CD1c-positive myeloid dendritic cell (primary cell): ENCODE data around the gene HSD3B2.

Experiments
- DNase-seq: peaks from one replicate; pipeline ENCODE4 v3.0.0-alpha.2; 2016; ENCODE audit errors: extremely low spot score

Gene HSD3B2

DNA sequence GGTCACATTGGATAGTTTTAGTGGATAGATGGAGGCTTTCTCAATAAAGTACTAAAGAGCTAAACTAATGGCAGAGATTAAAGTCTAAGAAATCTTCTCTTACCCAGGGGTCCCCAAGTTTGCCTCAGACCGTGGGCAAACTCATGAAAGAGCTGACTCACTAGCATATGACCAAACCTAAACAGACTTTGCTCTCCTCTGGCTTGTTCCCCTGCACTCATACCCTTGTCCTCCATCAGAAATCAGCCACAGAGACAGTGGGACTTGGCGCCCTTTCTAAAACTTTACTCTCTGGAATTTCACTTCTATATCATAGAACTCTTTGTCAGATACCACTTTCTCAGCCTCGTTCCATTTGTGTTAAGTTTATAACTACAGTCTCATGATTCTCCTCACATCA lies 17.0 kb upstream of the HSD3B2 start:
- no peak for DNase-seq

DNA sequence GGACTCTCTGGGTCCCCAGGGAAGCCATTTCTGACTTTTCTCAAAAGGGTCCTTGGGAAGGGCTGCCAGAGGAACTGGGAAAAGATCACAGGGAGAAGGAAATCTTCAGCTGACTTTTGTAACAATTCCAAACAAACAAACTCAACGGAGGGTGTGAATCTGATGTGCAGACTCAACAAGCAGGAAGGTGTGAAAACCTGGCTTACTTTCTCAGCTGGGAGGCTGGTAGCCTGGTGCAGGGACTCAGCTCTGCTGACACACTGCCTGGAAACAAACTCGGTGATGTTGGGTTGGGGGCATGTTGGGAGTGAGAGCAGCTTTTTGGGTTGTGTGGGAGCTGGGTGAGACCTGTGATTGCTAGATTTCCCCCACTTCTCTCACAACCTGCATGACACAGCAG lies 10.2 kb upstream of the HSD3B2 start:
- no peak for DNase-seq

DNA sequence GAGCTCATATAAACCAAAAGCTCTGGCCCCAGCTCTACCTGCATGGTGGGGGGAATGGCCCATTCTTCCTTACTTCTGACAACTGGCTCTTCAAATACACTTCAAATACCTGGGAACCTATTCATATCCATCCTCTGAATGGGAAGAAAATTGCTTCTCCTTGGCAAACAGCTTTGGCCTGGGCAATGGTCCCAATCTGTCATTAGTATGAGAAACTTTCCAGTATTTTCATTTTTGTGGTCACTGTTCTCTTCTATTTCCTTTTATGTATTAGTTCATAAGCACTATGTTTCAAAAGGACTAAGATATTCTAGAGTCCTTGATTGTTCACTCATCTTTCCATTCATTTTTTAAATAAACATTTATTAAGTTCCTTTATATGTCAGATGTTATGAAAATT lies 5.2 kb upstream of the HSD3B2 start:
- DNase-seq, result no peak

DNA sequence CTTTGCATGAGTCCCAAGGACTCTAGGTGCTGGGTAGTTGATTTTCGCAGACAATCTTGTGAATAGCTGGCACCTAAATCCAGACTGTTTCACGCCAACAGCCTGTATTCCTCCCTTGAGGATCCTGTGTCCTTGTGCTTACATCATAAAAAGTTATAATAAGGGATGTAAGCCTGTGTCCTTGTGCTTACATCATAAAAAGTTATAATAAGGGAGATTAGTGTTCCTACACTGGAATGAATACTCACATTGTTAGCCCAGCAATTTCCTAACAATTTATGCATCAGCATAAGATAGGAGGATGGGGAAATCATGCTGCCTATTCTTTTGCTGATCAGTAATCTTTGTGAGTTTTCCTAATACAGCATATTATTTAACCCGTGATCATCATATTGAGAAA lies 4.0 kb upstream of the HSD3B2 start:
- no peak for DNase-seq

DNA sequence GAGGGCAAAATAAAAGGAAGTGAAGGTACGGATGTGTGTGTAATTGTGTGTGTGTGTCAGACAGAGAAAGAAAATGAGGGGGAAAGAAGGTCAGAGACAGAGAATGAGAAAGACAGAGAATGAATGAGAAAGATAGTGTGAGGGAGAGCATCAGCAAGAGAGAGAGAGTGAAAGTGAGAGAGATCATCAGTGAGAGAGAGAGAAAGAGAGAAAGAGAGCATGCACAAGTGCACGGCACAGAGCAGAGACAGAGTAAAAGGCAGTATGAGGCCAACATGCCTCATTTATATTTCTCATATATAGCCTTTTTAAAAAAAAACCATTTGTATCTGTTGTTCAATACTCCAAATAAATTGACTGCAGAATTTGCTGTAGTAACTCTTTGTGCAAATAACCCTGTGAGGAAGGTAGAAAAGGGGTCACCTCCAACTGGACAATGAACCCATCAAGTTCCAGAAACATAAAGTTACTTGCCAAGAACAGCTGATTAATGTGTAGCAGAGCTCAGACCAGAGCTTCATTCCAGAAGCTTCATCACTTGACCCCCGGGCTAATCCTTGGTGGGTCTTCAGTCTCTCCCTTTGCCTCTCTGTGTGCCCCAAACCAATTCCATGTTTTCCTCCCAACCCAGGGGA lies 1.2 kb downstream of the HSD3B2 start:
- DNase-seq, result no peak

DNA sequence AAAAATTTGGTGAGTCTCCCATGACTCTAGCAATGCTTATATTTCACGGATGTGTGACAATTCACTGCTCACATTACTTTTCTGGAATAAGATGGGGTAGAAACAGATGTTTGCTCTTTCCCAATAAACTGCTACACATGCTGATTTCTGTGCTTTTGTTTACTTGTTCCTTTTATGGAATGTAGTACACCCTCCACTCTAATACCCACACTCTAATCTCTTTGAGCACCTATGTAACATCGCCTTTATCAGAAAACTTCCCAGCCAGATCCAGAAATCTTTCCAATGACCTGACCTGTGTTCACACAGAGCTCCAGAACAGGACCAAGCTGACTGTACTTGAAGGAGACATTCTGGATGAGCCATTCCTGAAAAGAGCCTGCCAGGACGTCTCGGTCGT lies 4.2 kb downstream of the HSD3B2 start:
- DNase-seq, result no peak

DNA sequence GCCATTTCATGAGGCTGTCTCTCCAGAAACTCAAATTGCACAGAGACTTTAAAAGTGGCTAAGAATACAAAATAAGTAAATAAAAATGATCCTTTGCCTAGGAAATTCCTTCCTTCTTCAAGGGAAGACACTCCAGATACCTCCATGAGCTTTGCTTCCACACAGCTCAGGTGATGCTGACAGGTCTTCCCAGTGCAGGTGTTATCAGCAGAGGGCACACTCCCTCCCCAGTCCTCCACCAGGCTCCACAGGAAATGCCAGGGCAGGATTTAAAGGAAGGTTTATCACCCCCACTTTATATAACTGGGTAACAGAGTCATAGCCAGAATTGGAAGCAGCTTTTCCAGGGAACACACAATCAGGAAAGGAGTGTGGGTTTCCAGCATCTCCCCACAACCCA lies 5.7 kb downstream of the HSD3B2 start:
- no peak for DNase-seq

DNA sequence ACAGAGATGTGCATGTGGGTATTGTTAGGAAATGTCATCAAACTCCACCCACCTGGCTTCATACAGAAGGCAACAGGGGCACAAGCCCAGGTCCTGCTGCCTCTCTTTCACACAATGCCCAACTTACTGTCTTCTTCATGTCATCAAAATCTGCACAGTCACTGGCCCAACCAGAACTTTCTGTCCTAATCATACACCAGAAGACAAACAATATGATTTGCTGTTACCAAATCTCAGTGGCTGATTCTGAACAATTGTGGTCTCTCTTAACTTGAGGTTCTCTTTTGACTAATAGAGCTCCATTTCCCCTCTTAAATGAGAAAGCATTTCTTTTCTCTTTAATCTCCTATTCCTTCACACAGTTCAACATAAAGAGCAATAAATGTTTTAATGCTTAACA lies 7.7 kb downstream of the HSD3B2 start:
- no peak for DNase-seq

DNA sequence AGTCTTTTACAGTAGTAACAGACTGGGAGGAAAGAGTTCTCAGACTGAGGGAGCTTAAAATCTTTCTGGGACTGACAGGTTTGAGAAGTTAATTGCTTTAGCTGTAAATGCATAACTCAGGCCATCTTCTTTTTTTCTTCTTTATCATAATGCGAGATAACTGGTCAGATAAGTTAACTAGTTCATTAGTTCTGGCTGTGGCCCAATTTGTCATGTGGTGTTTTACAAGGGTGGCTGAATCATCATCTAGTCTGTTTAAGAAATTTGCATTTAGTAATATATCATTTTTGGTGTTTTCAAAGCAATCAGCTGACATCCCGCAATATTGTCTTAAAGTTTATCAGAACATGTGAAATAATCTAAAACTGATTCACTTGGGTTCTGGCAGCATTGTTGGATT lies 14.0 kb downstream of the HSD3B2 start:
- no peak for DNase-seq

DNA sequence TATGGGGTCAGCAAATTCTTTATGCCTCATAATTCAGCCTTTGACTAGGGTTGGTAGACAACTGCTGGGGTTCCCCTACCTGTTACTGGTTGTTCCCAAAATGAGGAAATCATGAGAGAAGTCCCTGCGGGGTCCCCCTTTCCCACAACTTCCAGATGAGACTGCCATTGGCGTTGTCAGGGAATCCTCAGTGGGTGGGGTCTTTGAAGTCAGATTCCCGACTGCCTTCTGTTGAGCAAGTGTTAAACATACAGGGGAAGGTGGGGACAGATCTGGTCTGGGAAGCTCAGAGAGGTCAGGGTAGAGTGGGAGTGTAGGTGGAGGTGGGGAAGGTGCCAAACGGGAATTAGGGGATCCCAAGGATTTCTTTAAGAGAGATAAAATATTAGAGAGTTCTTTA lies 14.7 kb downstream of the HSD3B2 start:
- no peak for DNase-seq

DNA sequence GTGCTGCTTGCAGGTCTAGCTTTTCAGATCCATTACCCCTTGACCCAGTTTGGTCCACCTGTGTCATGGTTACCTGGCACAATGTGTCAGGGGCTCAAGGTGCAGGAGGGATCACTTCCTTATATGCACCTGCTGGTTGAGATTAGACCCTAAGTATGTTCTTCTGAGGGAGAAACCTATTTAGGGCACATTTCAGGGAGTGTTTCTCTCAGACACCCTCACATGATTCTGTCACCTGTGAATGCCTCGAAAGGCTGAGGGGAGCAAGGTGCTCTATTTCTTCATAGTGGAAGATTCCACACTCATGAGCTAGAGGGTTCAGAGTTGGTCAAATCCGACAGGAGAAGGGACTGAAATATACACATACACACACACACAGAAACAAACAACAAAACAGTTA lies 15.5 kb downstream of the HSD3B2 start:
- DNase-seq, result no peak

DNA sequence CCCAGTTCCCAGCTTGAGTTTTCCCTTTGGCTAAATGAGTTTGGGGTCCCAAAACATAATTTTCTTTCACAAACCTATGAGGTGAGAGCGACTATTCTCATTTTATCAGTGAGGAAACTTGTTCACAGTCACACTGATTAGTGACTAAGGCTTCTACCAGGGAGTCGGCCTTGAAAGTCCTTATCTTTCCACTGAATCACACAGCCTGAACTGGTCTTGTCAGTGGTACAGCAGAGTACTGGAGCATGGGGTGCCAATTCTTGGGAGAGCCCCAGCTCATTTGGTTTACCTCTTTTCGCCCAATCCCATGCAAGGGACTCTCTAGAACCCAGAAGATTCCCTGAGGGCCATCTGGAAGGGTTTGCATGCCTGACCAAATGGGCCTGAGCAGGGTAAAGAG lies 16.9 kb downstream of the HSD3B2 start:
- DNase-seq, result no peak

DNA sequence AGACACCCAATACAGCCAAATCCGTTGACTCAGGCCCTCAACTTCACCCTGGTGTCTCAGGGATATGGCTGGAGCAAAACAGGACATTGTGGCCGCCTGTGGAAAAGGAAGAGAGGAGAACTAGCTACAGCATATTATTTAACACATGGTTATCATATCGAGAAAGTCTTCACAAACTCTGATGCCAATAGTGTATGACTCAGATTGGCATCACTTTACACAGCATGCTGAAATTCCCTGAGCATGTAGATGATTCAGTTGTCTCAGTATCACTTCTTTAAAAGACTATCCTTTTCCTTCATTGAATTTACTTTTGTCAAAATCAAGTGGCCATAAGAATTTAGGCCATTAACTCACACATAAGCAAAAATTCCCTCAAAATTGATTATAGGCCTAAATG lies 20.1 kb downstream of the HSD3B2 start:
- DNase-seq, result no peak

DNA sequence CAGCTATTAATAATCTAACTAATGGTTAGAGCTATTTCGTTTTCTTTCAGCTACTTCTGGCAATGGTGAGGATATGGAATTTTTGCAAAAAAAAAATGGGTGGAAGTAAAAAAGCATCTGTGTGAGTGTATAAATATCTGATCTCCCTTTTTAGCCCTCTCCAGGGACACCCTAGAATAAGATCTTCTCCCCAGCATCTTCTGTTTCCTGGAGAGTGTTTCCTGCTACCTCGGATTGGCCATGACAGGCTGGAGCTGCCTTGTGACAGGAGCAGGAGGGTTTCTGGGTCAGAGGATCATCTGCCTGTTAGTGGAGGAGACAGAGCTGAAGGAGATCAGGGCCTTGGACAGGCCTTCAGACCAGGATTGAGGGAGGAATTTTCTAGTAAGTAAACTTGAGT lies 23.8 kb downstream of the HSD3B2 start:
- no peak for DNase-seq

DNA sequence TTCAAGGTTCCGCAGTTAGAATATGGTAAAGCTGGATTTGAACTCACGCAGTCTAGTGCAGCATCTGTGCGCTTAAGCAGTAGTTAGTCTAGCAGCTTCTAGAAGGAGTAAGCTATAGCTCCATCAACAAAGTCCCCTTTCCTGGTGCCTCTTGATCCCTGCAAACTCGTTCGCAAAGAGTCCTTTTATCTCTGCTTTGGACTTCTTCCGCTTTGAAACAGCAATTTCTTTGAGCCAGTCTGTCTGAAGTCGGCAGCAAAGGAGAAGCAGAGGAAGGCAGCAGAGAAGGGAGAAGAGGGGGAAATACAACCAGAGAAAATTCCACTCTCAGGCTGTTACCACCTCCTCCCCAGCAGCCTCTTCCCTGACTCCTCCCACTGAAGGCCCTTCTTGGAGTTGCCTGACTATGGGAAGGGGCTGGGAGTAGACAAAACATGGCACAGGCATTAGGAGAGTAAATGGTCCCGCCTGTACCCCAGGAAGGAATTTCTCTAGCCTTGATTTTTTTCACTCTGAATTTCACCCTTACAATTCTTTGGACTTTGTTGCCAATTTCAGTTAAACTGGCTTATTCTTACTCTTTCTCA lies 25.9 kb downstream of the HSD3B2 start:
- DNase-seq, result no peak

DNA sequence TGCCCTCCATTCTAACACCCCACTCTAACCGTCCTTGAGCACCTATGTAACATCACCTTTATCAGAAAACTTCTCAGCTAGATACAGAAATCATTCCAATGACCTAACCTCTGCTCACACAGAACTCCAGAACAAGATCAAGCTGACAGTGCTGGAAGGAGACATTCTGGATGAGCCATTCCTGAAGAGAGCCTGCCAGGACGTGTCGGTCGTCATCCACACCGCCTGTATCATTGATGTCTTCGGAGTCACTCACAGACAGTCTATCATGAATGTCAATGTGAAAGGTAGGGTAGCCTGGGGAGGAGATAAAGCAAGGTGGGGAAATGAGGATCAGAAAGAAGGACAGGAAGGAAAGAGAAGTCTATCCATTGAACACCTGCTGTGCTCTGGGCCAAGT lies 27.8 kb downstream of the HSD3B2 start:
- no peak for DNase-seq

DNA sequence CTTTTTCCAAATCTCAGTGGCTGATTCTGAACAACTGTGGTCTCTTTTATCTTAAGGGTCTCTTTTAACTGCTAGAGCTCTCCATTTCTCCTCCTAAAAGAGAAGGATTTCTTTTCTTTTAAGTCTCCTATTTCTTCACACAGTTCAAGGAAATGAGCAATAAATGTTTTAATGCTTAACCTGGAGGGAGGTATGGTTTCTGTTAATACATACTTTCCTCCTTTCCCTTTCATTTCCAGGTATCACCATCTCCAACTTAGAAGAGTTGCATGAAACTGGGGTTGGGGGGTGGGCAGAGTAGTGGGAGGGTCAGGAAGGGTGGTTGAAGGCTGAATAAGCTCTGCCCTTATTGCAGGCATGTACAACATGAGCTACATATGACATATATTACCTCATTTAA lies 31.4 kb downstream of the HSD3B2 start:
- no peak for DNase-seq

DNA sequence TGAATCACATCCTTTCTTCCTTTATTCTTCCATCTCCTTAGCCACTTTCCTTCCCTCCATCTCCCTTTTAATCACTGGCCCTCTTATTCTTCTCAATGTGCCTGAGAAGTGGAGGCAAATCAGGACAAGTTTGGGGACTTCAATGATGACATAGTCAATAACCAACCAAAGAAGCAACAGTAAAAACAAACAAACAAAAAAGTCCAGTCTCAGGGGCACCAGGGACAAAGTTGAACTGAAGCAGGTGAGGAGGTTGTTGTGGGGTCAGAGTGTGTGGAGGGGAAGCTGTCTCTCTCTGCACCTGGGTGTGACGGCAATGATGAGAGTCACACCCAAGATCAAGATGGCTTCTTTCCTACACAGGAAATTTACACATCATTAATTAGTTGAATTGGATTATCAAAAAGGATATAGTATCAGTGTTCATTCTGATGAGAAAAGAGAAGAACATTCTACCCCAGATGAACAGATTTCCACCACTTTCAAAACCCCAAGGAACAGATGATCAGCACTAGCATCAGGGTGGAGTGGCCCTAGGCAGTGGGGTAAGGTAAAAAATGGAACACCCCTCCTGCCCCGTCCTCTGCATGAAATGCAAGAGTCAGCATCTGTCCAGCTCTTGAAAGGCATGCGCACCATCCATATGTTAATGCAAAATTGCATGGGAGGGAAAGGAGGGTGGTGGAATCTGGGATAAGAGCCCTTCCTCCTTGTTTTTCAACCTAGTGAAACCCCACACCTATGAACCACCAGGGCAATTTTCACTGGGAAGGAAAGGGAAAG lies 32.6 kb downstream of the HSD3B2 start:
- DNase-seq, result no peak

DNA sequence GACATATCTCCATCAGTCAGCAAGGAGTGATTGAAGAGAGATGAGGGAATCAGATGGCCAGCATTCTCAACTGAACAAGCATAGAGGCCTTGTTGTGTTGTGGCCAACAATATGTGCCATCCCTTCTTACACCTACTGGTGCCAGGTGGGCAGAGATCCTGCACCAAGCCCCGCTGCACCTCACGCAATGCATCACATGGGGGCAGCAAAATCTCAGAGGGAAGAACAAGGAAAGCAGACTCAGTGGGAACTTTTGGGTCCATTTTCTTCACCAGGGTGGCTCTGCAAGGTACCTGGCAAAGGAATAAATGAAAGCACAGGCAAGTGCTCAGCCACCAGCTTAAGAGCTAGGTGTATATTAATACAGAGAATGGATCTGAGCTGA lies 33.2 kb downstream of the HSD3B2 start:
- DNase-seq, result no peak

DNA sequence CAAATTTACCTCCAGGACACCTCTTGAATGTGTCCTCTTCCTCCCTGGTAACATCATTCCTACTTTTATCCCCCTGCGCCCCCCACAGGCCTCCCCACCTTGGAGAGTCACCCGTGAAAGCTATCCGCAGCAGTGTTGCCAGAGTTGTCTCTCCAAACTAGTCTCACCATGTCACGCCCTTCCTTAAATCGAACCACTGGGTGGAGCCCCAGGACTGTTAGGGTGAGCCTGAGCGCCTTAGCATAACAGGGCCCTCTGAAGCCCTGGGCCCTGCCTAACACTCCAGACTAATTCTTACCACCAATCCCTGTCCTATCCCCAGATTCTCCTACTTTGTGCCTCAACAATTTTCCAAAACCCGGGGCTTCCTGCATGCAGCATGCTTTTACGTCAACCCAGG lies 35.0 kb downstream of the HSD3B2 start:
- no peak for DNase-seq

DNA sequence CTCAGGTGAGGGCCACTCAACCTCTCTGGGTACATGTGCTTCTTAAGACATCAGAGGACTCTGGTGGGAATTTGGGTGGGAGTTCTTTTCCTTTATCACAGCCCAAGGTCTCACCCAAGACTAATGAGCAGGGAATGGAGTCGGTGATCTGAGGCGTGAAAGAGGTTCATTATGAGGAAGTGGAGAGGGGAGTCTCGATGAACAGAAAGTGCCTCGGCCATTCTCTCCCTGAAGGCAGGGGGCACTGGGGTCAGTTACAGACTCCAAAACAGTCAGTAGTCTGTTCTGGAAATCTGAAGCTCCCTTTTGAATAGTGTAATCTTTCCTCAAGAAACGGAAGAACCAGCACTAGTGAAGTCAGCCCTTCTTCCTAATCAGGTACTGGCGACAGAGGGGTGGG lies 36.2 kb downstream of the HSD3B2 start:
- DNase-seq, result no peak

DNA sequence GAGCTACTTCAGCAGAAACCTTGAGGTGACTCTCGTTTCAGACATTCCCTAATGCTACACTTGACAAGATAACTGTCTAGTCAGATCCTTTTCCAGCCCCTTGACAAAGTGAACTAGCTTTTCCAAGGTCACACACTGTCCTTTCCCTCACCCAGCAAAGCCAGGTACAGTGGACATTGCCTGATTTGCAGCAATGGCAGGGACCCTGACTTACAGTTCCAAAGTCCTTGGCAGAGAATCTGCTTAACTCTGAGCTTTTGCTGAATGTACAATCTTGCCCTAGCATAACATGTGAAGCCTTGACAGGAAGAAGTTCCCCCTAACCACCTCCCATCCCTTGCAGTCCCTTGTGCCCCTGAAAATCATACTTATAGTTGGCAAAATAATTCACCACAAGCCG lies 37.1 kb downstream of the HSD3B2 start:
- DNase-seq, result no peak

DNA sequence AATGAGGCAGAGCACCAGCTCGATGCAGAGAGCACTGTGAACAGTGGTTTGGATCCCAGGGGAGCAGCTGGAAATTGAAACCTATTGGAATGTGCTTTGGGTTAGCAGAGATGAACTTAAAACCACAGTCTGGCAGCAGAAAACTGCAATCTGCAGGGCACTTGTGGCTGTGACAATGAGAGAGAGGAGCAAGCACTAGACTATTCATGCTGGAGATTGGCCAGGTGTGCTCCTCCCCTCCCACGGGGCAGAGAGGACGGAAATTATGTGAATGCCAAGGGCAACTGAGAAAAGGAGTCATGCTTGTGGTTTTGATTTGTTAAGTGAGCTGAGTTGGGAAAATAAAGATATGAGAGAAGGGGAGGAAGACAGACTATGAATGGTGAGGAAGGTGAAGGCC lies 38.1 kb downstream of the HSD3B2 start:
- DNase-seq, result no peak

DNA sequence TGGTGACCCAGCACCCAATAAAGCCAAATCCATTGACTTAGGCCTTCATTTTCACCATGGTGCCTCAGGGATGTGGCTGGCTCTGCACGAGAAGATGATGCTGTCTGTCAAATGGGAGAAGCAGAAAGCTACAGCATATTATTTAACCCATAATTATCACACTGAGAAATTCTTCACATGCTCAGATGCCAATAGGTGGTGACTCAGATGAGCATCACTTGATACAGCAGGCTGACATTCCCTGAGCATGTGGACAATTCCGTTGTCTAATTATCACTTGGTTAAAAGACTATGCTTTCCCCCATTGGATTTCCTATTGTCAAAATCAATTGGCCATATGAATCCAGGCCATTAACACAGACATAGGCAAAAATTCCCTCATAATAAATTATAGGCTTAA lies 48.0 kb downstream of the HSD3B2 start:
- DNase-seq, result no peak
